HepG2 (cell line): ENCODE results near the gene STARD13. TPM values are rescaled to one million over a fixed set of nuclear protein-coding genes. Genes with fewer than 3 reads are reported as not detected.

ENCODE experiments used
- ATAC-seq: fragments of 200-7000 bp; cut with Tn5 transposase; 3 replicates; pipeline ENCODE4 v1.9.1; 2020; ENCODE audit warnings: mild to moderate bottlenecking, moderate library complexity
- BruUV-seq: library from RNA; stranded (reverse); fragments of 400-500 nt; replicated peaks from 2 replicates; lab custom pipeline; 2021; lab: Mats Ljungman, UMichigan
- CTCF ChIA-PET: fragments of 300-600 bp; formaldehyde crosslinking; extraction: SDS; loops from one replicate; lab custom pipeline; 2021; ENCODE audit warnings: low total read pairs, inconsistent platforms, low intra/inter-chr PET ratio; lab: Yijun Ruan, JAX
- POLR2A ChIA-PET: fragments of 350-600 bp; sonication (Branson Sonifier 250); formaldehyde crosslinking; loops from one replicate; lab custom pipeline; 2020; ENCODE audit warnings: antibody characterized with exemption, inconsistent platforms; lab: Yijun Ruan, JAX
- DNase-seq: peaks from one replicate; pipeline ENCODE4 v3.0.0-alpha.2; 2015; ENCODE audit warnings: low spot score
- FAIRE-seq: peaks from 3 replicates; lab custom pipeline; 2011; peaks lifted over from hg19 to GRCh38; lab: Jason Lieb, UNC
- H2AFZ ChIP-seq: one replicate; pipeline ENCODE4 v1.6.1; 2011; ENCODE audit warnings: low read length, inconsistent platforms
- H3K27ac ChIP-seq: fragments of 300-600 bp; 3 replicates; pipeline ENCODE4 v1.8.0; 2011; ENCODE audit warnings: mixed run types, mild to moderate bottlenecking, mixed read lengths, low read length, inconsistent platforms; ENCODE audit not compliant: insufficient read depth; ENCODE audit errors: extremely low read length
- H3K27me3 ChIP-seq, 2 experiments: fragments of 200-600 bp in 1 of 2; 2 replicates in 1 of 2; 3 replicates in 1 of 2; pipeline versions ENCODE4 v1.6.0 to v1.8.0; 2011; ENCODE audit warnings: low read length in 2 of 2, mild to moderate bottlenecking in 2 of 2, moderate library complexity in 2 of 2, inconsistent platforms in 1 of 2; ENCODE audit not compliant: insufficient read depth in 2 of 2, control insufficient read depth in 1 of 2
- H3K36me3 ChIP-seq, 2 experiments: fragments of 200-600 bp in 1 of 2; replicated peaks in 1 of 2; 2 replicates in 1 of 2; 3 replicates in 1 of 2; pipeline versions ENCODE4 v1.5.1 to v1.8.0; 2011; ENCODE audit warnings: low read length in 2 of 2, inconsistent platforms in 1 of 2; ENCODE audit not compliant: insufficient read depth in 2 of 2, control insufficient read depth in 1 of 2
- H3K4me1 ChIP-seq: 2 replicates; pipeline ENCODE4 v1.5.1; 2012; ENCODE audit warnings: low read length, inconsistent platforms; ENCODE audit not compliant: insufficient read depth
- H3K4me2 ChIP-seq: 2 replicates; pipeline ENCODE4 v1.6.0; 2011; ENCODE audit warnings: low read depth, low read length, inconsistent platforms
- H3K4me3 ChIP-seq, 3 experiments: fragments of 200-600 bp in 1 of 3; sonication (generic), shearing (Covaris generic) in 1 of 3; replicated peaks in 1 of 3; 2 replicates each; pipeline ENCODE4 v1.5.1; 2011 to 2016; ENCODE audit warnings: low read length in 3 of 3, inconsistent platforms in 2 of 3, low read depth in 2 of 3, mild to moderate bottlenecking in 2 of 3, control low read depth in 1 of 3, mixed read lengths in 1 of 3; ENCODE audit not compliant: insufficient read depth in 1 of 3
- H3K79me2 ChIP-seq: one replicate; pipeline ENCODE4 v1.6.1; 2011; ENCODE audit warnings: low read length, inconsistent platforms; ENCODE audit not compliant: insufficient read depth
- H3K9ac ChIP-seq: 2 replicates; pipeline ENCODE4 v1.6.0; 2011; ENCODE audit warnings: mild to moderate bottlenecking, low read depth, low read length, inconsistent platforms; ENCODE audit not compliant: insufficient read depth
- H3K9me3 ChIP-seq: 2 replicates; pipeline ENCODE4 v1.5.1; 2012; ENCODE audit warnings: mild to moderate bottlenecking, low read length
- H4K20me1 ChIP-seq: 2 replicates; pipeline ENCODE4 v1.6.0; 2011; ENCODE audit warnings: inconsistent platforms, mild to moderate bottlenecking, low read length, moderate library complexity; ENCODE audit not compliant: insufficient read depth
- AGO2 ChIP-seq: fragments of 200-400 bp; formaldehyde crosslinking; optimal IDR thresholded peaks from 2 replicates; pipeline ENCODE3; 2017; ENCODE audit warnings: mild to moderate bottlenecking, low read depth, low read length, moderate library complexity
- BHLHE40 ChIP-seq: IDR thresholded peaks from 2 replicates; pipeline ENCODE4 v1.6.1; 2011; ENCODE audit warnings: low read length, improper control_type of control experiment
- WGBS: methylation state at CpG from one replicate; pipeline ENCODE4 v1.1.6; 2017; ENCODE audit warnings: low lambda C conversion rate; 5-methylcytosine and 5-hydroxymethylcytosine counted together
- in situ Hi-C: cut with HindIII; loops from 2 replicates; pipeline ENCODE4 v1.10.0; 2017; ENCODE audit warnings: low pct_unique_long_range_greater_than_20kb; ENCODE audit not compliant: extremely low pct_ligation_motif_present
- intact Hi-C: fragments of 100-400 bp; cut with micrococcal nuclease; formaldehyde crosslinking; loops from one replicate; pipeline ENCODE4 v1.10.0; 2022; ENCODE audit not compliant: unreplicated experiment
- polyA plus RNA-seq, 8 experiments: library from polyadenylated mRNA; depleted of rRNA in 3 of 8; stranded (reverse) in 7 of 8; unstranded in 1 of 8; fragments of >200 nt; fragmentation: Illumina TruSeq in 4 of 8; extraction: Trizol in 4 of 8; gene quantifications; 2 replicates each; pipeline versions ENCODE4 v1.2.1 to v1.2.3, GENCODE V29; 2011 to 2016; ENCODE audit warnings: low read depth in 4 of 8, missing spikeins in 1 of 8, mixed read lengths in 1 of 8; ENCODE audit not compliant: insufficient read depth in 1 of 8
- total RNA-seq, 5 experiments: library from RNA; depleted of rRNA; stranded (reverse); fragments of >200 nt; fragmentation: Illumina TruSeq; extraction: Trizol; gene quantifications; 2 replicates each; pipeline ENCODE4 v1.2.3, GENCODE V29; 2016; ENCODE audit warnings: low read depth in 1 of 5
- TF ChIP-seq, protein P1 (sequence below): sonication (generic); formaldehyde crosslinking; conservative IDR thresholded peaks from 2 replicates; pipeline ENCODE4 v1.4.0; 2020; ENCODE audit warnings: mild to moderate bottlenecking, missing genetic modification reagents, moderate library complexity

Gene STARD13
- total and polyA plus RNA-seq, 2 of the 13 experiments (the other 11 are each of a cell fraction or from before 2014, with no cell fraction given), result 12.8 to 14.3 TPM

DNA sequence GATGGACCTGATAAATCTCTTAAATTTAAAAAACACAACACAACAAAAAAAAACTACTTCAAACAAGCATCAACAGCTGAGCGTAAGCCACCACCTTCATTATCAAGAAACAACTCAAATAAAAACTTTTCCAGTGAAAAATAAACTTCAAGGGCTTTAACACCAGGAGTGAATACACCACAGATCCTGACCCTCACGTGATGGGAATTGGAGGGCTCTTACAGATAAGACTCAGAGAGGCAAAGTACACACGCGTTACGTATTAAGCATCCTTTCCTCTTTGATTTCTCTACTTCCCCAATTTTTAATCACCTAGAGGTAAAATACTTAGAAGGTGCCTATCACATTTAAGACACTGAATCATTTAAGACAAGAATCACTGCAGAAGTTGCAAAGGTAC, 573 bp upstream of the STARD13 start (continued):
- TF ChIP-seq BHLHE40, result peak; percentile 76

DNA sequence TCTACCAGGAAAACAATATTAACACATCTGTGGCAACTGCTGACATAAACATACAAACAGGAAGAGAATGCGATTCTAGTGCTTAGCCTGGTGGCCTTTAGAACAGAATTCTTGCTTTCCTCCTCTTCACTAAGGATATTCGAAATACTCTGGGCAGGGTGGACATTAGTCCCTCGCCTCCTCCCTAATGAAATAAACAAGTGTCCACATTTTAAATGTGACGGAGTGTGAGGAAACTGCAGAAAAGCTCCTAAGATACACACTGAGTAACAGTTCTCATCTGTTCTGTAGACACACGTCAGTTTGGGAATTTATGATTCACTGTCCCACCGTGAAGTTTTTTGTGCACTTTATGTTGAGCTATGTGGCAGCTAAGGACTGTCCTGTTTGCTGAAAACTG, 639 bp downstream of the STARD13 start:
- FAIRE-seq (no peak), DNase-seq (peak; percentile 17), ATAC-seq (peak; percentile 43)
- Histone ChIP-seq H4K20me1 (no peaks in the 10 kb centered on the region), H2AFZ (no peak overlapping the region), H3K9ac (peak overlapping the region; percentile 83), H3K9me3 (no peaks in the 10 kb centered on the region), H3K4me3 (peak overlapping the region; percentile 84 to 96 (median 86)), H3K36me3 (peaks cover 0 to 1% of the 10 kb centered on the region in 2 experiments; a peak in 1 of 5 replicates), H3K4me2 (peak overlapping the region; percentile 85), H3K27me3 (peaks cover 0 to 5% of the 10 kb centered on the region in 2 experiments; a peak in 1 of 5 replicates), H3K4me1 (peaks cover 47% of the 10 kb centered on the region), H3K27ac (peak overlapping the region; percentile 85), H3K79me2 (peaks cover 54% of the 10 kb centered on the region)
- BruUV-seq, result TSS peak; percentile 59
- 0% methylated on average over 6 of the region's 6 CpGs for WGBS
- CTCF ChIA-PET, result no interaction called here
- intact Hi-C loops (loop anchor here (1.0 kb wide), 3 partner anchors 25 to 257 kb away; no protein-coding TSS in a partner anchor), in situ Hi-C loops (no loop called here)
- POLR2A ChIA-PET, result interaction anchor here (0.8 to 2.3 kb wide), 21 partner anchors 8 to 258 kb away, joined by 3 to 26 read pairs (median 4); no protein-coding TSS in a partner anchor
- peak; percentile 28 for TF ChIP-seq AGO2
- TF ChIP-seq, protein P1, sequence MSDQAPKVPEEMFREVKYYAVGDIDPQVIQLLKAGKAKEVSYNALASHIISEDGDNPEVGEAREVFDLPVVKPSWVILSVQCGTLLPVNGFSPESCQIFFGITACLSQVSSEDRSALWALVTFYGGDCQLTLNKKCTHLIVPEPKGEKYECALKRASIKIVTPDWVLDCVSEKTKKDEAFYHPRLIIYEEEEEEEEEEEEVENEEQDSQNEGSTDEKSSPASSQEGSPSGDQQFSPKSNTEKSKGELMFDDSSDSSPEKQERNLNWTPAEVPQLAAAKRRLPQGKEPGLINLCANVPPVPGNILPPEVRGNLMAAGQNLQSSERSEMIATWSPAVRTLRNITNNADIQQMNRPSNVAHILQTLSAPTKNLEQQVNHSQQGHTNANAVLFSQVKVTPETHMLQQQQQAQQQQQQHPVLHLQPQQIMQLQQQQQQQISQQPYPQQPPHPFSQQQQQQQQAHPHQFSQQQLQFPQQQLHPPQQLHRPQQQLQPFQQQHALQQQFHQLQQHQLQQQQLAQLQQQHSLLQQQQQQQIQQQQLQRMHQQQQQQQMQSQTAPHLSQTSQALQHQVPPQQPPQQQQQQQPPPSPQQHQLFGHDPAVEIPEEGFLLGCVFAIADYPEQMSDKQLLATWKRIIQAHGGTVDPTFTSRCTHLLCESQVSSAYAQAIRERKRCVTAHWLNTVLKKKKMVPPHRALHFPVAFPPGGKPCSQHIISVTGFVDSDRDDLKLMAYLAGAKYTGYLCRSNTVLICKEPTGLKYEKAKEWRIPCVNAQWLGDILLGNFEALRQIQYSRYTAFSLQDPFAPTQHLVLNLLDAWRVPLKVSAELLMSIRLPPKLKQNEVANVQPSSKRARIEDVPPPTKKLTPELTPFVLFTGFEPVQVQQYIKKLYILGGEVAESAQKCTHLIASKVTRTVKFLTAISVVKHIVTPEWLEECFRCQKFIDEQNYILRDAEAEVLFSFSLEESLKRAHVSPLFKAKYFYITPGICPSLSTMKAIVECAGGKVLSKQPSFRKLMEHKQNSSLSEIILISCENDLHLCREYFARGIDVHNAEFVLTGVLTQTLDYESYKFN (CRISPR knock-in tag), result no peak
- TF ChIP-seq, all 625 proteins: peak for 1
